HG03159 (cell line): Measurements from ENCODE around the gene CDK5RAP3.

ENCODE experiments used
- ATAC-seq: cut with Tn5 transposase; IDR thresholded peaks from one replicate; pipeline ENCODE4 v1.9.1; 2021; ENCODE audit warnings: mild to moderate bottlenecking, moderate library complexity; ENCODE audit not compliant: unreplicated experiment

CDK5RAP3 gene

DNA sequence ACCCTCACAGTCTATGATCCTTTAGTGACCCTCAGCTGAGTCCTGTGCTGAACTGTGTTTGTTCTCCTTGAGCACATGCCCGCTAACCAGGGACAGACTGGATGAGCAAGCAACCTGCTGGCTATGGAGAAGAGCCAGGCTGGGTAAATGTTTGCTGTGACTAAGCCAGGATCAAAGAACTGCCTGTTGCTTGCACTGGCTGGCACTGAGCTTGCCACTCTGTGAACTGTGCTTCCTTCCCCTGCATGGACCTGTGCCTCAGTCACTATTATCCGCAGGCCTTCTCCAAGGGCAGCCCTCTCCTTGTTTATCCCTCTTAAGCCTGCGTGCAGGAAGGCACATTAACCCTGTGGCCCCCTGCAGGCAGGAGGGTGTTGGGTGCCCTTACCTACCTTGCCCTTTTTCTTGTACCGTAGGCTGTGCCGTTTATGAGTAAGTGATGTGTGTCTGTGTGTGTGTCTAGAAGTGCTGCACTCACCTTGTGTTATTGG, 22.2 kb upstream of the CDK5RAP3 start:
- ATAC-seq, result no peak

DNA sequence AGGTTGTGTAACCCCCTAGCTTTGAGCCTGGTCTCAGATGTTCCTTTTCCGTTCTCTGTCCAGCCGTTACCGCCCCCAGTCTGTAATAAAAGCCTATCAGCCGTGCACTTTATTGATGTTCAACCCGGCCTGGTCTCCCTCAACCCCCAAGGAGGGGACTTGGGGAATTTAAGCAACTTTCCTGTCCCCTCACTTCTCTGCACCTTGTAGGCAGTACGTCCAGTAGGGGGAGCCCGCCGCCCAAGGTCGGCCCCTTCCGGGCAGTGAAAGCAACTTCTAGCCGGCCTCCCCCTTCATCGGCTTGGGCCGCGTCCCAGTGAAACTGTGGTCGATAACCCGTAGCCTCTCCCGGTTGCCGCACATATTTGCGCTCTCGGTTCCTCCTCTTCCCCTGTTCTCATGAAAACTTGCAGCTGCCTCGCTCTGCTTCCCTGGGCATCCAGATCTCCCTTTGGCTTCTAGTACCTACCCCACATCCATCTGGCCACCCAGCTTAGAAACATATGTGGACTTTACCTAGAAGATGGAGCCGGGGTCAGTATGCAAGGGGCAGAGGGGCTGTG, 21.6 kb upstream of the CDK5RAP3 start:
- peak; percentile 51 for ATAC-seq

GRCh38 chr17:47949946-47950345, 21.0 kb upstream of the CDK5RAP3 start:
- no peak for ATAC-seq

DNA sequence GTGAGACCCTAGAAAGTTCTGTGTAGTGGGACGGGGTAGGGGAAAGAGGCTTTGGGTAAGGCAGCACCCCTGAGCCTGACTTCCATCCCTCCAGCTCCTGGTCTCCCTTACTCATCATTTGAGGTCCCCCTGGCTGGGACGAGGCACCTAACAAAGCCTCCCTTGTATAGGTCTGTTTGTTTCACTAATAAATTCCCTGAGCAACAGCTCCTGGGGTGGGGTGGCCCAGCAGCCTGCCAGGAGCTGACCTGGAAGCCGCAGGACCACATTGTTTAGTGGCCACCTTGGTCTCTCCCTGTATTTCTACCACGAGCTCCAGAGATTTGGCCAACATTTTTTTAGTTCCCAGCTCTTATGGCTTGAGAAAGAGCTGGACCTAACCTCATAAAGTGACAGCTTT, 20.5 kb upstream of the CDK5RAP3 start:
- no peak for ATAC-seq

DNA sequence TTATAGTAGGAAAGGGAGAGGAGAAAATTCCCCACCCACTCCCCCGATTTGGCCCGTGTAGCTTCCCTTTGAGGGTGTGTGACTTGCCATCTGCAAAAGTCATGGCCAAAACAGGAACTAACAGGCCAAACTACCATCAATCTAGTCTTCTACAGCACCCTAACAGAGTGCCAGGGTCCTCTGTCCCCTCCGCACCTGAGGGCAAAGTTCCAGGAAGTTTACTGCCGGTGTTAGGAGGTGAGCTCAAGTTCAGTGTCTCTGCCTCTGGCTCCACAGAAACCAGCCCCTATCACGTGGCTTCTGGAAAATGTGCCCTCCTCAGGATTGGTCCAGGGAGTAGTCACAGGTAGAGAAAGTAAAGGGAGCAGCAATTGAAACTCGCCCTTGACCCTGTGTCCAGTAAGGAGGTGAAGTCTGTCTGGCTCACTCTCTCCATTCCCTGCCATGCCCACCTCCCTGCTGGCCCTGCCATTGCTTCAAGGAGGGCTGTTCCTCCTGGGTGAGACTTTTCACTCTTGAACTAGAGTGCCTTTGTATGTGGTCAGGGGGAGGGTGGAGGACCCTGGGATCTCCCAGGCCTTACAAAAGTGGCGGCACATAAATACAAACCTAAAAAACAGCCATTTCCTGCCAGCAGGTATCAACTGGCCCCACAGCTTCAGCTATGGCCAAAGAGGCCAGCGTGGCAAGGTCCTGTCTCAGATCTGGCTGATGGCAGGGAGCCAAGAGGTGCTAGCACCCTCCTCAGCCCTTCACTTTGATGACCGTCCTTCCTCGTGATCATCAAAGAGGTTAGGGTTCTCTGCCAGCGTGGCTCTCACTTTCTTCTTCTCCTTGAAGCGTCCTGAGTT, 18.5 kb upstream of the CDK5RAP3 start:
- ATAC-seq, result no peak

- no peak for ATAC-seq
These were observed 17.0 kb upstream of the CDK5RAP3 start for GRCh38 chr17:47953909-47954308.

GRCh38 chr17:47955497-47956461, 15.1 kb upstream of the CDK5RAP3 start:
- ATAC-seq, result no peak

DNA sequence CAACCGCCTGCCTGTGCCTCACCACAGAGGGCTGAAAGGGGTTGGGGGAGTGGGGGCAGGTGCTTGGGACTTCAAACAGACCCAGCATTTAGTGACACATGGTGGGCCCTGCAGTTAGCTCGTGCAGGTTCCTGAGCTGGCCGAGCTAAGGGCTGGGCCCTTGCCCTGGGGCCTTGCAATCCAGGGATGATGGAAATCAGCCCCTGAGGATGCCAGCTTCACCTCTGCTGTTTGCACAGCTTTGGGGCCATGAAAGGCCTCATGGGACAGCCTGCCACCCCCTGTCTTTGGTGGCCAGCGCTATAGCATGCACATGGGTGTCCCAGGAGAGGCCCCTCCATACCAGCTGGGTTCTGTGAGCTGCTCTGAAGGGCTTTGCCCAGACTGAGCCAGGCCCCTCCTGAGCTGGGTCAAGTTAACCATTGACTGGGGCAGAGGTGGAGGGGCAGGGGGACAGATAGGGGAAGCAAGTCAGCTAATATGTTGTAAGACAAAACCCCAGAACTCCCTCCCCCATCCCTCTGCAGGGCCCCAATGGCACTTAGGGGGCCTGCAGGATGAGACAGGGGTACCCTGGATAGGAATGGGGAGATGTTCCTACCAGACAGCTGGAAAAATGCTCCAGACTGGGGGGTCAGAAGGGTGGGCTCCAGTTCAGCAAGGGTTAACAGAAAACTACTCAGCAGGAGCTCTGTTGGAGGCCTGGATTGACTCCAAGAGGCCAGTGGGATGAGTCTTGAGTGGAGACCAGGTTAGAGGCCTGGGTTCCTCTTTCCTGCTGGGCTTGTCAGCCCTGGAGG, 13.9 kb upstream of the CDK5RAP3 start:
- no peak for ATAC-seq

GRCh38 chr17:47957591-47958490, 13.1 kb upstream of the CDK5RAP3 start, which contains the start of gene PRR15L:
TSS of gene PRR15L (minus strand) at chr17:47957883. CDS start at chr17:47953234, 4,649 bp downstream.
- ATAC-seq, result no peak

GRCh38 chr17:47959825-47960655, 10.9 kb upstream of the CDK5RAP3 start:
- no peak for ATAC-seq

GRCh38 chr17:47961406-47961805, 9.5 kb upstream of the CDK5RAP3 start:
- ATAC-seq, result no peak

DNA sequence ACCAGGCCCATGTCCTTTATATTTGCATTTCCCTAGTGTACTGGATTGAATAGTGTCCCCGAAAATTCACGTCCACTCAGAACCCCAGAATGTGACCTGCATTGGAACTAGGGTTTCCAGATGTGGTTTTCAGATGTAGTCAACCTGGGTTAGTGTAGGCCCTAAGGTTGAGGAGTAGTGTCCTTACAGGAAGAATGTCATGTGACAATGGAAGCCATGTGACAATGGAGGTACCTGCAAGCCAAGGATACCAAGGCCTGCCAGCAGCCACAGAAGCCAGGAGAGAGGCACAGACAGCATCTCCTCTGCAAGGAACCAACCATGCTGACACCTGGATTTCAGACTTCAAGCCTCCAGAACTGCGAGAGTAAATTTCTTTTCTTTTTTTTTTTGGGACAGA, 8.0 kb upstream of the CDK5RAP3 start:
- ATAC-seq, result no peak

DNA sequence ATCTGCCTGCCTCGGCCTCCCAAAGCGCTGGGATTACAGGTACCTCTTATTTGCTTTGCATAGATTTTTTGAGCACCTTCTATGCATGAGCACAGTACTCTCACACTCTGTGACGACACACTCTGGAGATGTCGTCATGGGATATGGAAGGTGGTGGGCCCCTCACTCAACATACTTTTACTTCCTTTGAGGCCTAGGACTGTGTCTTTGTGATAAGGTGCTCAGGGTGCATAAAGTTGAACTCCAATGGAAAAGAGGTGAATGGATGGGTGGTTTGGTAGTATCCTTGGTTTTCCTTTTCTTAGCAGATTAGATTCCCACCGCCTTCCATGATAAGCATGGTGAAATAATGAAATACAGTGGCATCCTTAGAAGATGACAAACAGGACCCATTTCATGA, 6.1 kb upstream of the CDK5RAP3 start:
- ATAC-seq, result no peak

- ATAC-seq, result no peak
These were observed 4.8 kb upstream of the CDK5RAP3 start for GRCh38 chr17:47966079-47966519.

- ATAC-seq, result no peak
These were observed 3.2 kb upstream of the CDK5RAP3 start for GRCh38 chr17:47967607-47968252.

DNA sequence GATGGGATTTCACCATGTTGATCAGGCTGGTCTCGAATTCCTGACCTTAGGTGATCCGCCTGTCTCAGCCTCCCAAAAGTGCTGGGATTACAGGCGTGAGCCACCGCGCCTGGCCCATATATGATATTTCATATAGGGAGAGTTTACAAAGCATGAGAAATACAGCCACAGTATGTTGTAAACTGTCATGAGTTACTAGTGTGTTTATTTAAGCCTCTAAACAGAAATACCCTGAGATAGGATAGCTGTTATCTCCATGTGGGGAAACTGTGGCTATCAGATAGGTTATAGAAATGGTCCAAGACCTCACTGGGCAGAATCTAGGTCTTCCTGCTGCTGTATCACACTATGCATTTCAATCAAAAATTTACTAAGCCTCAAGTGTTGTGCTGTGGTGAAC, 2.1 kb upstream of the CDK5RAP3 start:
- no peak for ATAC-seq

- no peak for ATAC-seq
These were observed 786 bp upstream of the CDK5RAP3 start for GRCh38 chr17:47969930-47970724.
